Measurements from ENCODE around the gene NPAS3.

The NPAS3 gene

DNA sequence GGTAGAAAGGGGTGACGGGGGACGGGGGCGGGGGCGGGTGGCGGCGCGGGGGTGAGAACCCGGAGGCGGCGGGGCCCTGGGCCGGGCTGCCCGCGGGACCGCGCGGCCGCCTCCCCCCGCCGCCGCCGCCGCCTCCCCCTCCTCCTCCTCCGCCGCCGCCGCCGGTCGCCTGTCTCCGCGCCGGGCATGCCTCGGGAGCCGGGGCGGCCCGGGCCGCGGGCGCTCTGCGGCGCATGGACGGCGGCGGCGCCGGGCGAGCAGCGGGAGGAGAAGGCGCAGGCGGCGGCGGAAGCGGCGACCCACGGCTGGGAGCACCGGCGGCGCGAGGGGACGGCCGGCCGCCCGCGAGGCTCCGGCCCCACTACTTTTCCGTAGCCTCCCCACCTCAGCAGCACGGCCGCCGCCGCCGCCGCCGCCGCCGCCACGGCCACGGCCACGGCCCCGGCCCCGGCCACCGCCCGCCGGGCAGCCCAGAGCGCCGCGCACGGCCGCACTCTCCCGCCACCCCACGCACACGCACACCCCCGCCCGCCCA, at the start of gene NPAS3:
Gene NPAS3 (plus strand): TSS at position 161 of the 535 bp plus-strand sequence.
- no peak for DNase-seq

DNA sequence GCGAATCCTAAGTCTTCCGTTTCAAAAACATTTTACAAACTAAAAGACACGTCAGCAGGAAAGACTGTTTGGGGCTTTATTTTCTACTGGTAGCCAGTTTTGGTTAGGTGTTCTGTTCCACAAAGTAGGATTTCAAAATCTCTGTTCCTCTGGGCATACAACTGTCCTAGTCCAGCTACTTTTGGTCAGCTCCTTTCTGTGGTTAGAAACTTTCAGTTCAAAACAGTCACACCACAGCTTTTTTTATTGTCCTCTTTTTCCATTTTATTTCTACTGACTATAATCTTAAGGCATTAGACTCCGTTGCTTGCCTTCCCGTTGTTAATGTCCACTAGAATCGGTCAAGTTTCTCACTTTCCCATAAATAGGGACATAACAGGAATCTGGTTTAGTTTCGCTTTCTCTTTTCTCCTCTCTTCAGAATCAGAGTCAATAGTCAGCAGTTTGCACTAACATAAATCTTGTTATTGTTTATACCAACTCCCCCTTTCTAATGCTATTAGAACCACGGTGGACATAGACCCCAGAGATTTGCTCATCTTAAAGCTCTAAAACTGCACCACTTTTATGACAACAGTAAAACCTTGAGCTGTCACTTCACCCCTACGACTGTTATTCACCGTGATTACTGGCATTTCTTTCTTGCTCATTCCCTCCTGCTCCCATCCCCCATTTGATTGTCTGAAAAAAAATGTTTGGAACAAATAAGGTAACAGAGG, 41.5 kb upstream of the NPAS3 start:
- no peak for DNase-seq

DNA sequence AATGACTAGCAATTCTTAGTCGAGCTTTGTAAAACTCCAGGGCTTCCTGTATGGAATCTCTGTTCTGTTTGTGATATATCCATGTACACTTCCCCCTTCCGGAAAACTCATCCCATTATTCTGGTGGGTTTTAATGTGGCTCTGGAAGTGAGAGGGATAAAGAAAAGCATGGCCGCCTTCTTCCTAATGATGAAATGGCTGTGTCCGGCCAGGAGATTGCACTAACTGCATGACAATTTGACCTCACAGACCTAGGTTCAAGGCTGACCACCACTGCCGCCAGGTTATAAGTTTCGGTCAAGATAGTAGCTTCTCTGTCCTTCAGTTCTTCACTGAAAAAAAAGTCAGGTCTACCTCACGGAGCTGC, 41.0 kb upstream of the NPAS3 start:
- no peak for DNase-seq

DNA sequence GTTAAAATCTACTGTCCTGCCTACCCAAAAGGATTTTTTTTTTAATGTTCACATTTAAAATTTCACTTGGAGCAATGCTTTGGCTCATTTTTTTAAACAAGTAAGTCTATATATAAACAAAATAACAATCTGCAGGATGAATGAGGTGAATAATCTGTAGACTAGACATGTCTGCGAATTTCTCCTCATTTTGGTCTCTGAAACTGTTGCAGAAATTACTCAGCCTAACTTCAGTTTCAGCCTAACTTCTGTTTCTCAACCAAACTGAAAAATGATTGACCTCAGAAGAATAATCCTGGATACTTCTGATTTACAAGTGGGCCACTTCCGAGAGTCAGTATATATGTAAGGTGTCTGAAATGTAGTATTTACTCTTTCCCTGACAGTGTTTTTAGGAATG, 39.8 kb upstream of the NPAS3 start:
- DNase-seq = no peak

DNA sequence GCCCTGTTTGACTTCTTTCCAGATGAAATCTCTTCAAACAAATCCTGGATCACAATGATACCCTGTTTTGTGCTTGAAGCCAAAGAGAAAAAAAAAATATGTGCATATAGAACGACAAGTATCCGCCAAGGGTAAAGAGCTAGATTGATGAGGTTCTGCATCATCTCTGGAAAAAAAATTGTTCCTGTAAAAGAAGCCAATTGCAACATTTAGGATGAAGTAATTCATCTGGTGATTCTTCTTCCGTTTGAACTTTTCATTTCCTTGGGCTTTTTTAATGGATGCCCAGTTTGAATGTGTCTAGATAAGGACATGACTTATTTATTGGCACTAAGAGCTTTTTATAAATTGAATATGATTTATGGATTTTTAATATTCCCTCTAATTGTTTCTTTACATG, 38.1 kb upstream of the NPAS3 start:
- no peak for DNase-seq

DNA sequence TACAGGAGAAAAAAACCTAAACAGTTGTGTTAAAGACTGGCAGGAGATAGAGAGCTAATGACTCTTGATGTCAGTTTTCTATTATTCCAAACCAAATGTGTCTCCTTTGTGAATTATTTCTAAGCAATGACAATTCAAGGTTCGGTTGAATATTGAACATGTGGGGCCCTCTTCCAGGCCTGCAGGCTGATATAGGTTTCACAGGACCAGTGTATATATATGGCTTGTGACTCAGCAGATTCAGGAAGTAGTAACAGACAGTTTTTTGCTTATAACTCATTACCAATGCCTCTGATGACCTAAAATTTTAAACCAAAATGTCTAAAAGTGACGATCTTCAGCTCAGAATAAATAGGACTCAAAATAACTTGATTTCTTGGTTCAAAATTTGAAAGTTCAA, 33.7 kb upstream of the NPAS3 start:
- DNase-seq = no peak

DNA sequence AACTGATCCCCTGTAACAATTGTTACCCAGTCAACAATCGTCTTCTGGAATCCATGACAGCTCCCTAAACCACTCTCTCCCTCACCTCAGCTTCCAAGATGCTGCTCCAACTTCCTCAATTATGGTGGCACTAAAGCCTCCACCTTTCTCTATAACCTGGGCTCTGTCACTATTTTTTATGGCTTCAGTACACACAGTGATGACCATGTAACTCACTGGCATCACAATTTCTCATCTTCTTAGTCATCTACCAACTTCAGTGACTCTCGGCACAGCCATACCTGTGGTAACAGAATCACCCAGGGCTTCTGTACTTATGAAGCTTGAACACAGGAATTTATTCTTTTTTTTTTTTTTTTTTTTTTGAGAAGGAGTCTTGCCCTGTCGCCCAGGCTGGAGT, 32.0 kb upstream of the NPAS3 start:
- no peak for DNase-seq

DNA sequence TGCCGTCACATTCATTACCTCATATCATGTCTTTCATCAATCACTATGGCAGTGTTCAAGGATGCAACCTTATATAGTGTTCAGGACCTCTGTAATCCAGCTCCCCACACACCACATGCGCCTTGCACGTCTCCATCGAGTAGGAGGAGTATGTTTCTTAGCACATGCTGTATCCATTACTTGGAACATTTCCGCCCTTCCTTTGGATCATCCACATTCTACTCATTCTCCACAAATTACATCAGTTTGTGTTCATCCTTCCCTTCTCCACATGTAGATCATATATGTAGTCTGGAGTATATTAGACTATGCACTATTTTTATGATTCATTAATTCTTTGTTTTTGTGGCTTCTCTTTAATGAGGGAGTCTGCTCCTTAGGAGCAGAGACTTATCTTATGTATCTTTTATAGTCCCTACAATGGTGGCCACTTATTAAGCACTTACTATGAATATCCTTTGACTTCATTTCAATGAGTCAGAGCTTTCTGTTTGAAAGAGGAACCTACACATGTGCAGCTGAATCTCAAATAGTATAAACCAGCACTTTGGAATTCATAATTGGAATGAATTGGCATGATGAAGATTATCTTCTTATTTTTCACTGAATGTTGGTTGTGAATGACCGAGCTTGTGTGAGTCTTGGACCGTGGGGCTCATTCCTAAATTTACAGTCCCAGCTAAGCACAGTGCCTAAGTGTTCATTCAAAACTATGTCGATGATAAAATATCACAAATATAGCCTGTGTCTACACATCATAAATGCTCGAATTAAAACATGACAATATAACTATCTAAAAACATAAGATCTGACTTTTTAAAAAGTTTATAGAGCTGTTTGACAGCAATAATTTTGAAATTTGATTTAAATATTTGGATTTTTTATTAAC, 30.2 kb upstream of the NPAS3 start:
- no peak for DNase-seq

DNA sequence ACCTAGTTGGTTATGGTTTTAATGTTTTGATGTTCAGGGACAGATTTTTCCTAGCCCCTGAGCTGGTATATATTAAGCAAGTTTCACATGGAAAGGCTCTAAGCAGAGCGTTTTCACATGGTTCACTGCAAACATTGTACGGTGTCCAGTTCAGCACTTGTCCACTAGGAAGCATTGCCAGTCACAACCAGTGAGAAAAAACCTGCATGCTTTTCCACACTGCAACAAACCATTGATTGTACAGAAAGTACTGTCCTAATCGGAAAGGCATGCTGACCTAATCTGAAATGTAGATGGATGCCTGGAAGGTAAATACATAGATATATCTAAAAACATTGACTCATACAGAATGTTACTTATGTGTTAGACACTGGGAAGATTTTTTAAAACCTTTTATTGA, 25.0 kb upstream of the NPAS3 start:
- DNase-seq = no peak

DNA sequence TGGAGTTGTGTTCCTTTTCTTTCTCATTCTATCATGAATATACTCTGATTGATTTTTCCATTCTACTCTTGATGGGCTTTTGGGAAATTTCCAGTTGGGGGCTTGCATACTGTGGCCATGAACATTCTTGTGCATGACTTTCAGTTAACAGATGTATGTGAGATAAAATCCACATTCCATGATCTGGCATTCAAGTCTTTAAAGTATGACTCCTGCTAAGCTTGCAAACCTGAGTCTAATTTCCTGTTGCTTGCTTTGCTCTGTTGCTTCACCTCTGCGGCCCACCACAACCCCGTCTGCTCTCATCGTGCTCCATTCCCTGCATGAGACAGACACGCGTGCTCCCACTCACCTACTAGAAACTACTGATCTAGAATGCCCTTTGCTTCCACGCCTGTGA, 24.3 kb upstream of the NPAS3 start:
- DNase-seq = no peak

DNA sequence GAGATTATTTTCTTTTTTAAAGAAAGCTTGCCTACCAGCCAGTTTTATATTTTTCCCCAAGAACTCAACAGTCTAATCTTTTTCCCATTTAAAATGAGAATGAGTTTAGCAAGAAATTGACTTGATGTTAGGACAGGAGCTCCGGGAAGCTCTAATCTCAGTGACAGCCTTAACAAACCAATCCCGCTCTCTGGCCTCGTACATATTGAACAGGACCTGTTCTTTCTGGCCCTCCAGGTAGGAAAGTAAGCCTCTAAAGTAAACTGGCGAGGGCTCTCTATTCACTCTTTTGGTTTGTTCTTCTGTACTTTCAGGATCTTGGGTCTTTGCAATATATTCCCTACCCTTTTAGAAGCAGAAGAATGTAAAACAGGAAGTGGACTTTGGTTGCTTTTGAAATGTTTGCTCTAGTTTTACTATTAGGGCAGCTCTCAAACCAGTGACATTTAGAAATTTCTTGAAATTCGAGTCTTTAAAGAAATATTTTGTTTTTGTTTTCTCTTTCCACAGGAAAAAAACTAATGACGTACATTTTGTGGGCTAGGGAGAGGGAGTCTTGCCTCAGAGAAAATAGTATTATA, 17.9 kb upstream of the NPAS3 start:
- DNase-seq = no peak

DNA sequence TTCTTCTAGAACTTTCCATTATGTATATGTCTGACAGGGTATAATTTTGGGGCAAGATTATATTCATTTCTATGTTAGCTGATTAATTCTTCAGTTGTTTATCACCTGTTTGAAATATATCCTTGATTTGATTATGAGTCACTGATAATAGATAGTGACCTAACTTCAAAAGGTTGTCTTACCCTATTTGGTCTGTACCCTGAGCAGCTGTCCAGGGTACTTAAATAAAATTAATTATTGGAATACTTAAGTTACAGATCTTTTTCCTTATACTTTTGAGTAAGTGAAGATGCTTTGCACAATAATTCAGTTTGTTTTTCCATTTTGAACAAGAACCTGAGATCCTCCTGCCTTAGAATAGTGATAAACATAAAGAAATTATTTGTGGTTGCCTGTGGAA, 13.2 kb upstream of the NPAS3 start:
- no peak for DNase-seq

DNA sequence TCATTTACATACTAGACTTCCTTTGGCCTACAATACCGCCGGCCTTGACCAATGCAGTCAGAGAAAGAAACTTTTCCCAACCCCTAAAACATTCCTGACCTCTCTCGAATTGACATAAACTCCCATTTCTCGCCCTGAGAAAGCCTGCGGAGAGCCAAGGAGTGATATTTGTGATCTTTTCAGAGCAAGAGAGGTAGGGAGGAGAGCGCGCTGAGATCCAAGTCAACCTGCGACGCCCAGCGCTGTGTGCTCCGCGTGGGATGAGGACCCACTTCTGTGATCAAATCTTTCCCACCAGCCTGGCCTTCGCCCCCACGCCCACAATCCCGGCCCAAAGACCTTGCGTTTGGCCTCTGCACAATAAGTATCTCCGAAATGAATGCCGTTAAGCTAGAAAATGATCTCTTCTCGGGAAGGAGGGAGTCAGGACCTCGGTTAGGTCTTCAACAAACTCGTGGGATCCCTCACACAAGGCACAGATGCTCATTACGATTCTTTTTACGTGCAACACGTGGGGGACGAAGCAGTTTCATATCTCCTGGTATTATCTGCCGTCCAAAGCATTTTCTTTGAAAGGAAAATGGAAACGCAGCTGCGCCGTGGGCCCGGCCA, 6.3 kb upstream of the NPAS3 start:
- DNase-seq = no peak

DNA sequence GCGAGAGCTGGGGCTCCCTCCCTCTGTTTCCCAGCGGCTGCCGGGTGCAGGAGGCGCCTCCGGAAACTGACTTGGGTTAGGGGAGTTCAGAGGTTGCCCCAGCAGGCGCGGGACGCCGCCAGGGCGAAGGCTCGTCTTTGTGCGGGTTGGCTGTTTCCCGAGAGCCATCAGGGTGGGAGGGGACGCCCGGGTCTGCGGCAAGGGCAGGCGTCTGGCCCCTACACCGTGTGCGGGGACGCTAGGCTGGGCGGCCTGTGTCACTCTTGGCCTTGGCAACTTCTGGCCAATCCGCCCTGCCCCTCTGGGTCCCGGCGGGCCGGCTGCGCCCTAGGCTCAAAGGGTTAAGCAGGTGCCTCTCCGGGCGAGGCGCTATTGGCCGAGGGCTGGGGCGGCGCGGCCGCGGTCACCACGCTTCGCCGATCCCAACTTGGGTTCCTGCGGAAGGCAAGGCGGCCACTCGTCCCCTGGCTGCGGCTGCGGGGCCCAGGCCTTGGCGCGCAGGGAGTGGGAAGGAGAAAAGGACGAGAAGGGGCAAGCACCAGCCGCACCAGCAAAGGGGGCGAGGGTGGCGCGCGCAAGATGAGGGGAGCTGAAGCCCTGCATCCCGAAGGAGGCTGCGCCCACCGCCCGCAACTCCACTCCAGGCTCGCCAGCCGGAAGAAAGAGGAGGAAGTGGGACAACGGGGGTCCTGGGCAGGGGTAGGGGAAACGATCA, 5.6 kb upstream of the NPAS3 start:
- no peak for DNase-seq

DNA sequence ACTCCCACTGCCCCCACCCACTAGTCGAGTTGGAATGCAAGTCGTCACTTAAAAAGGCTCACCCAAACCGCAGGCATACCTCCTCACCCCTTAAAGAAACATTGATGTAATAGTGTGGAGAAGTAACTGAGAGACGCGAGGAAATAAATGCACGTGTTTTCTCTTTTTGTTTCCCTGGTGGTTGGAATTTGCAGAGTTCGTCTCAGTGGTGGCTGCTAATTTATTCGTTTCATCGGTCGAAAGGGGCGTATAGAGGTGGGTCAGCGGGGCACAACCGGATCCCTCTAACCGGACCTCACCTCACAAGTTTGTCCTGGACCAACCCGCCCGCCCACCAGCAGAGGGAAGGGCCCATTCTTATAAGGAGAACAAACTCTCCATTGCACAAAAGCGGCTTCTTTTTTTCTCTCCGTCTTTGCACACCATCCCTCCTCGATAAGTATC, 5.0 kb upstream of the NPAS3 start:
- no peak for DNase-seq

DNA sequence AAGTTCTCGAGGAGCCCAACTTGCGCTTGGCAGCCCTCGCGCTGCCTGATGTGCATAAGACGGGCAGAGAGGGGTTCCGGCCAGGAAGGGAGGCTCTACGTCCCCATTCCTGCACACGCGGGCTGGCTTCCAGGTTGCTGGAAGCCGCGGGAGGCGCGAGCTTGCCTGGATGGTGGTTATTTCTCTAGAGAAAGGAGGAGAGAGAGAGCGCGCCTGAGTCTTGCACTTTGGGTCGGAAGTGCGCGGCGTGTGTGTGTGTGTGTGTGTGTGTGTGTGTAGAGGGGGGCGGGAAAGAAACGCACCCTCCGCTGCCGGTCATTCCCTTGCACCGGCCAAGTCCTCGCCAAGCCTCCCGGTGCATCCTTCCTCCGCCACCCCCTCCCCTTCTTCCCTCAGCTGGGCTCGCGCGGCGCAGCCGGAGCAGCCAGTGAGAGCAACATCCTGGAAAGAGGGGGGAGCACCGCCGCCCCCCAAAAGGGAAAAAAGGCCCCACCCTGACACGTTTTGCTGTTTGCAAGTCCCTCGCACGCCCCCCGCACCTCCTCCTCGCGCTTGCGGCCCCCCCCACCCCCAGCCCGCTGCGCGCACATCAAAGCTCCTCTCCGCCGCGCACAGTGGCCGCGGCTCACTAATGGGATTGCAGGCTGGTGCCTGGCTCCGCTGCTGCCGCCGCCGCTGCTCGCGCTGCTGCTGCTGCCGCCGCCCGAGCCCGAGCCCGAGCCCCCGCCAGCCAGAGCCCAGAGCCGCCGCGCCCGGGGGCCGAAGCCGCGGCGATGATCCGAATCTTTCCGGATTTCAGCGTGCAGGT, 4.4 kb upstream of the NPAS3 start:
- no peak for DNase-seq

DNA sequence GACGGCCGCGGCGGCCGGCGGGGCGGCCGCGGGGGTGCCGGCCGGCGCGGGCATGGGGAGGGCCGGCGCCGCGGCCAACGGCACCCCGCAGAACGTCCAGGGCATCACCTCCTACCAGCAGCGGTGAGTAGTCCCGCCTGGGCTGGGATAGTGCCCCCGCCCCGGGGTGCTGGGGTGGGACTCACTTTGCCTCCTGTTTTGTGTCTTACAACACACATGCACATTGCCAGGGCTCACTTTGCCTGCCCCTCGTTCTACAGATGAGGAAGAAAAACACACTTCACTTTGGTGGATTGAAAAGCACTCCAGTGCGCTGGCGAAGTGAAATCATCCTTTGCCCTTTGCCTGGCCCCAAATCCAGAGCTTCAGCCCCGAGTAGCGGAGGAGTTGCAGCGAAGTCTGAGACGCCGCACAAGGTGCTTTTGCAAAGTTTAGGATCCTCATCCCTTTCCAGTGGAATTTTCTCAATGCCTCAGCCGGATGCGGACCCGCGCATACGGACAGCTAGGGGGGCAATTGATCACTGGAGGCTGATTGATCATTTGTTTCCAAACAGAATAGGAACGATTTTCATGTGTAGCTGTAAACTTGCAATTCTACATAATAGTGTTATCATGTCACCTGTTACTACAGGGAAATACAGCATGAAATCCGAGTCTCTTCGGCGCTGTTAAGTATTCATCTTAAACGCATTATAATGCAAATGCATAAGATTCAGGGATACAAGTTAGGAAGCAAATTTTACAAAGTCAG, 3.6 kb upstream of the NPAS3 start:
- DNase-seq = no peak

DNA sequence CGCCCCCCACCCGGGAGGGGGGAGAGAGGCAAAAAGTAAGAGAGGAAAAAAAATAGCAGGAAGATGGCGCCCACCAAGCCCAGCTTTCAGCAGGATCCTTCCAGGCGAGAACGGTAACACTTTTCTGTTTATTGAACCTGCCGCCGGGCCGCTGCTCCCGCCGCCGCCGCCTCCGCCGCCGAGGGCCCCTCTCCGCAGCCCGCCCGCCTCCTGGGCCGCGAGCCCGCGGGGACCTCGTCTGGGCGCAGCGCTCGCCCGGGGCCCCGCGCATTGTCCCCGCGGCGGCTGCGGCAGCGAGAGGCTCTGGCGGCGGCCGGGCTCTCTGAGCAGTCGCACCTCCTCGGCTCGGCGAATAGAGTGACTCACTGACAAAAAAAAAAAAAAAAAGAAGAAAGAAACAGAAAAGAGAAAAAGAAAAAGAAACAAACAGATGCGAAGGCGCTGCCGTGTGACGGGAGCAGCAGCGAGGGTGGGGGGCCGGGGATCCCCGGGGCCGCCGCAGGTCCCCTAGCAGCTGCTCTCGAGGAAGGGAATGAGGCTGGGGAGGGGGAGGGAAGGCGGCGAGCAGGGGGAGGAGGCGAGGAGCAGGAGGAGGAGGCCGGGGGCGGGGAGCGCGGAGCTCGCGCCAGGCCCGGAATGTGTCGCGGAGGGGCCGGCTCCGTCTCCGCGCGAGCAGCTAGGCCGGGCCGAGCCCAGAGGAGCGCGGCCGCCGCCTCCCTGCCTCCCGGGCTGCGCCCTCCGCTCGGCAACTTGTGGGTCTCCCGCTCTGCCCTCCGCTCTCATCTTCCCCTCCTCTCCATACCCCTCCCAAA, 781 bp downstream of the NPAS3 start:
- peak; percentile 37 for DNase-seq

DNA sequence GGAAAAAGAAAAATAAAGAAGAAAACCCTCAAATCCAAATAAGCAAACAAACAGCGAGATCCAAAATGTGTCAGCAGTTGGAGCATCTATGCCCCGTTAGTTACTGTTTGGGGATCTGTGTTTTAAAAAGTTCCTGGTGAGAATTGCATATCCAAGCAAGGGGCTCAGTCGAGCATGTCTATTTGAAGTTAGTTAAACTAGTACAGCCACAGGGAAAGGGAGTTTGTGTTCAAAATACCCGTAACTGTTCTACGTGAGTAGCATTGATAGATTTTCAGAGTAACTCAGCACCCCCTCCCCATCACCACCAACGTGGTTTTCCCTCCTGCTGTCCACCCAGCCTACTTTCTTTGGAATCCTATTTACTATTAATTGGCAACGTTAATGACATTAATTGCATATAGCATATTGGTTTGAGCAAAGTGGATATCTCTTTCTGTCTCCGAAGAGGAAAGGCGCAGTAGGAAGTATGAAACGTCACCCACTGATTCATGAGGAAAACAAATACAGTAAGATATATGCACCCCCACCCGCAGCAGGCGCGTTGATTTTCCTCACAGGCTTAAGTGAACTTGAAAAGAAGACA, 1.5 kb downstream of the NPAS3 start:
- DNase-seq = no peak
